Esophagus (tissue), 2 donors: Measurements from ENCODE around the gene MBOAT2. TPM values are rescaled to one million over a fixed set of nuclear protein-coding genes. Genes with fewer than 3 reads are reported as not detected.
"Not testable (repeated sequence)": the region's sequence is repeated elsewhere in the genome, so short reads cannot be mapped to it uniquely, and the experiment has no call there.

Experiments used
- H3K27ac ChIP-seq, 2 donors: one replicate each; pipeline ENCODE4 v1.5.1; 2013; ENCODE audit warnings: low read depth in 2 of 2, mild to moderate bottlenecking in 2 of 2, inconsistent platforms in 1 of 2, low read length in 1 of 2, moderate library complexity in 1 of 2
- H3K27me3 ChIP-seq, 2 donors: one replicate each; pipeline ENCODE4 v1.6.1; 2013; ENCODE audit warnings: low read length in 2 of 2, control low read depth in 1 of 2, mild to moderate bottlenecking in 1 of 2; ENCODE audit not compliant: insufficient read depth in 2 of 2, control insufficient read depth in 1 of 2
- H3K36me3 ChIP-seq, 2 donors: one replicate each; pipeline ENCODE4 v1.6.1; 2013; ENCODE audit warnings: low read length in 1 of 2; ENCODE audit not compliant: control insufficient read depth in 2 of 2, insufficient read depth in 2 of 2
- H3K4me1 ChIP-seq, 2 donors: one replicate each; pipeline ENCODE4 v1.6.1; 2013; ENCODE audit warnings: low read length in 1 of 2; ENCODE audit not compliant: control insufficient read depth in 2 of 2, insufficient read depth in 2 of 2
- H3K4me3 ChIP-seq, 2 donors: one replicate each; pipeline ENCODE4 v1.5.1; 2013; ENCODE audit warnings: low read length in 2 of 2, mild to moderate bottlenecking in 2 of 2, low read depth in 1 of 2, moderate library complexity in 1 of 2
- H3K9me3 ChIP-seq, 2 donors: one replicate each; pipeline ENCODE4 v1.6.1; 2013; ENCODE audit warnings: mild to moderate bottlenecking in 2 of 2, low read depth in 1 of 2, low read length in 1 of 2, moderate library complexity in 1 of 2; ENCODE audit not compliant: control insufficient read depth in 2 of 2, insufficient read depth in 1 of 2
- WGBS, 2 donors: extraction: QIAGEN DNeasy Blood & Tissue Kit; methylation state at CpG; one replicate each; pipeline ENCODE4 v1.1.7; 2013; 5-methylcytosine and 5-hydroxymethylcytosine counted together
- polyA plus RNA-seq, 2 donors: library from polyadenylated mRNA; stranded (reverse); fragments of 200-250 nt; gene quantifications; one replicate each; pipeline ENCODE4 v1.2.3, GENCODE V29; 2013
- donor health status: healthy with polysubstance abuse.
- donor health status: Bipolar disorder and iron deficiency.

The MBOAT2 gene
- polyA plus RNA-seq, 2 donors: 34.3 to 41.8 TPM

GRCh38 chr2:8927510-8928455 is 75.7 kb downstream of the MBOAT2 start:
- H3K36me3 ChIP-seq: no peaks in the 10 kb centered on the region
- no peak overlapping the region for H3K4me3 ChIP-seq
- 91 to 92% methylated on average over 17 of the region's 17 CpGs for WGBS, 2 donors
- no peak overlapping the region for H3K27ac ChIP-seq
- H3K27me3 ChIP-seq: no peaks in the 10 kb centered on the region
- H3K9me3 ChIP-seq: no peaks in the 10 kb centered on the region
- H3K4me1 ChIP-seq: no peaks in the 10 kb centered on the region

DNA sequence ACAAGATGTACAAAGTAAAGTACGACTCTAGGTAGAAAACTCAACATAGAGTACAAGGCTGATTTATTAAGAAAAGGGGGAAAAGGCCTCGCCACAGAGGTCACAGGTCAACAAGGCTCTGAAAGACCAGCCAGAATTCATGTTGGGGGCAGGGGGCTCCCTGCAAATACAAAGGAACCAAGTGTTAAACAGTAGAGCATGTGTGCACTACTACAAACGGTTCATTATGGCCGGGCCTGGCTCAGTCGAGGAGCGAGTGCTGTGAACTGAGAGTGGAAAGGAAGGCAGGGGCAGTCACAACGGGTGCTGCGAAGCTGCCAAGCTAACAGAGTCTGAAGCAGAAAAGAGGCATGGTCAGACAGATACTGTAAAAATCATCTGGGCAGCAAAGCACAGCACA is 77.1 kb downstream of the MBOAT2 start:
- 91% methylated on average over 8 of the region's 8 CpGs for WGBS, 2 donors

GRCh38 chr2:8925411-8925810 is 78.1 kb downstream of the MBOAT2 start:
- Histone ChIP-seq H3K27ac (no peak overlapping the region), H3K36me3 (no peaks in the 10 kb centered on the region), H3K4me1 (no peaks in the 10 kb centered on the region), H3K4me3 (no peak overlapping the region), H3K9me3 (no peaks in the 10 kb centered on the region), H3K27me3 (no peaks in the 10 kb centered on the region)
- WGBS, 2 donors: 80 to 92% methylated on average over 2 of the region's 2 CpGs

More for the DNA sequence above, 77.1 kb downstream of the MBOAT2 start:
- Histone ChIP-seq H3K4me3 (no peak overlapping the region), H3K9me3 (no peaks in the 10 kb centered on the region), H3K27me3 (no peaks in the 10 kb centered on the region), H3K36me3 (no peaks in the 10 kb centered on the region), H3K4me1 (no peaks in the 10 kb centered on the region), H3K27ac (no peak overlapping the region)

DNA sequence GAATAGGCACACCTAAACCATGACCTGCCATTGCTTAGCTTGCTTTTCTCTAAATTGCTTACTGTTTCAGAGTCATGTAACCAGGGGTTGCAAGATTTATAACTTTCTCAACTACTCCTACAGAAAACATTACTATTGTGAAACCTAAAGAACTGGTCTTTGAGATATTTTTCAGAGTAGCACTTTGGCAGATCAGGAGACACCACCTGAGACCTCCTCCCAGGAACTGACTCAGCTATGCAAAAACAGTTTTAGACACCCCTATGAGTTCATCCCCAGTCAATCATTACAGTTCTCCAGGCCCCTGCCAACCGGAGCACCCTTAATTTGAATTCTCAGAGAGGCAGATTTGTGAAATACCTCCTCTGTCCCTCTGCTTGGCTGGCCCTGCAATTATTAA is 80.3 kb downstream of the MBOAT2 start:
- H3K36me3 ChIP-seq: no peaks in the 10 kb centered on the region
- WGBS, 2 donors: 88 to 96% methylated on average over 1 of the region's 1 CpG
- H3K9me3 ChIP-seq: no peaks in the 10 kb centered on the region

GRCh38 chr2:8922431-8922830 is 81.1 kb downstream of the MBOAT2 start:
- Histone ChIP-seq H3K27me3 (no peaks in the 10 kb centered on the region), H3K27ac (no peak overlapping the region), H3K4me1 (no peaks in the 10 kb centered on the region), H3K36me3 (no peaks in the 10 kb centered on the region), H3K4me3 (no peak overlapping the region), H3K9me3 (no peaks in the 10 kb centered on the region)
- WGBS, 2 donors: 72 to 82% methylated on average over 3 of the region's 3 CpGs

More for the DNA sequence above, 80.3 kb downstream of the MBOAT2 start:
- Histone ChIP-seq H3K4me1 (no peaks in the 10 kb centered on the region), H3K27me3 (no peaks in the 10 kb centered on the region), H3K27ac (no peak overlapping the region), H3K4me3 (no peak overlapping the region)

DNA sequence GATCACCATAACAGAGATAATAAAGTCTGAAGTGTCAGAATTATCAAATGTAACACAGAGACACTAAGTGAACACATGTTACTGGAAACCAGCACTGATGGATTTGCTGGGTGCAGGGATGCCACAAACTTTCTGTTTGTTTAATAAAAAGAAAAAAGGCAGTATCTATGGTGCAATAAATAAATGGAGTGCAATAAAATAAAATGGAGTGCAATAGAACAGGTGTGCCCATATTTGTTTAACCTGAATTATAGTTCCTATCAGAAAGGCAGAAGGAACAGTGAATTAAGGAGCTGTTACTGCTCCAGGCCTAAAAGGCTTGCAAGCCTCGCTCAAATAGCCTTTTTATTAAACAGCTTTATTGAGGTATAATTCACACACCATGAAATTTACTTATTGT is 85.1 kb downstream of the MBOAT2 start:
- Histone ChIP-seq H3K9me3 (no peaks in the 10 kb centered on the region), H3K27me3 (no peaks in the 10 kb centered on the region), H3K4me3 (no peak overlapping the region), H3K27ac (no peak overlapping the region), H3K36me3 (no peaks in the 10 kb centered on the region), H3K4me1 (no peaks in the 10 kb centered on the region)
- WGBS, 2 donors: 89 to 96% methylated on average over 1 of the region's 1 CpG

DNA sequence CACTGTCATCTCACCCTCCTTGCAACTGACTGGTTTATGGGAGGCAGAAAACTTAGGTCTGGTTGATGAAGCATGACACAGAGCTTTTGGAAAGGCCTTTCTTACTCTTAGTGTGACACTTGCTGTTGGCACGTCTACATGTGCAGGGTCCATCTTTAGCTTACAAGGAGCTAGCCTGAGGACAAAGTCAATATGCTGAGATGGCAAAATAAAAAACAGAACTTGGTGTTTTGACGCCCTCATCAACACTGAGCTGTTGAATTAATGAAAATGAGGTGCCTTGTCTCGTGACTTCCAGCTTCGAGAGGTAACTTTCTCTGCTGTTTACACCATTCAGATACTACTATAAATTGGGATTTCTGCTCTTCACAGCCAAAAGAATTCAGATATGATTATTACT is 87.5 kb downstream of the MBOAT2 start:
- H3K27ac ChIP-seq: no peak overlapping the region
- H3K4me1 ChIP-seq: no peaks in the 10 kb centered on the region
- peaks cover 4 to 5% of the 10 kb centered on the region in 2 donors for H3K9me3 ChIP-seq
- WGBS, 2 donors: 93 to 94% methylated on average over 4 of the region's 4 CpGs
- no peaks in the 10 kb centered on the region for H3K36me3 ChIP-seq
- no peaks in the 10 kb centered on the region for H3K27me3 ChIP-seq
- no peak overlapping the region for H3K4me3 ChIP-seq

DNA sequence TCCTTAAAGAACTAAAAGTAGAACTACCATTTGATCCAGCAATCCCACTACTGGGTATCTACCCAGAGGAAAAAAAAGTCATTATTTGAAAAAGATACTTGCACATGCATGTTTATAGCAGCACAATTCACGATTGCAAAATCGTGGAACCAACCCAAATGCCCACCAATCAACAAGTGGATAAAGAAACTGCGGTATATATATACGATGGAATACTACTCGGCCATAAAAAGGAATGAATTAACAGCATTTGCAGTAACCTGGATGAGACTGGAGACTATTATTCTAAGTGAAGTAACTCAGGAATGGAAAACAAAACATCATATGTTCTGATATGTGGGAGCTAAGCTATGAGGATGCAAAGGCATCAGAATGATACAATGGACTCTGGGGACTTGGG is 89.7 kb downstream of the MBOAT2 start:
- not testable (repeated sequence) for H3K4me3 ChIP-seq, H3K27me3 ChIP-seq, H3K27ac ChIP-seq, H3K9me3 ChIP-seq, H3K36me3 ChIP-seq, H3K4me1 ChIP-seq
- 90 to 94% methylated on average over 5 of the region's 5 CpGs for WGBS, 2 donors

DNA sequence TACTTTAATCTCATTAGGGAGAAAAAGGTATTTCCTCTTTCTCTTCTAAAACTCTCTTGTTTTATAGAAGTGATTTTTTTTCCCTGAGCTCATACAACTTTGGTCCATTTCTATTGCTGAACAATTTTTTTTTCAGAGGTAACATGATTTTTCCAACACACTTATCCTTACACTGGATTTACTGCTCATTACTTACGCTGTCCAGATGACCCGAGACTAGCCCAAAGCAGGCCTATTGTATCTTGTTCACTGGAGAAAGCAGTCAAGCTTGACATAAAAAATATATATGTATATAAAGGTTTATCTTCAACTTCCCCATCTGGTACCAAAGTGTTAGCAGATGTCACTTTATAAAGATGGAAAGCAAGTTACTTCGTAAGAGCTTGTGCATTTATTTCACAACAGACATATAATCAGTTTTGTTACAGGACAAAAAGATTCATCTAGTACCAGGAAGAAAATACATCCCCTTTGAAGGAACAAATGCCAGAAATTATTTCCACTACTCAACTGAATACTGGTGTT is 95.7 kb downstream of the MBOAT2 start:
- WGBS, 2 donors: 83 to 93% methylated on average over 3 of the region's 3 CpGs
- H3K9me3 ChIP-seq: peaks cover 5 to 7% of the 10 kb centered on the region in 2 donors
- no peak overlapping the region for H3K27ac ChIP-seq
- no peaks in the 10 kb centered on the region for H3K4me1 ChIP-seq
- no peaks in the 10 kb centered on the region for H3K36me3 ChIP-seq
- no peak overlapping the region for H3K4me3 ChIP-seq
- no peaks in the 10 kb centered on the region for H3K27me3 ChIP-seq

DNA sequence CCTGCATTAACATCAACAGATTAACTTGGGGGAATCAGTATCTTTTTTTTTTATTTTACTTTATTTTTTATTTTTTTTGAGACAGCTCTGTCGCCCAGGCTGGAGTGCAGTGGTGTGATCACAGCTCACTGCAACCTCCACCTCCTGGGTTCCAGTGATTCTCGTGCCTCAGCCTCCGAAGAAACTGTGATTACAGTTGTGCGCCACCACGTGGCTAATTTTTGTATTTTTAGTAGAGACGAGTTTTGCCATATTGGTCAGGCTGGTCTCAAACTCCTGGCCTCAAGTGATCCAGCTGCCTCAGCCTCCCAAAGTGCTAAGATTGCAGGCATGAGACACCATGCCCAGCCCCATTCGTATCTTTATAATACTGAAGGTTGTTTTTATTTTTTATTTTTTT is 99.6 kb downstream of the MBOAT2 start:
- WGBS, 2 donors: 93 to 94% methylated on average over 7 of the region's 7 CpGs
- H3K4me3 ChIP-seq, H3K4me1 ChIP-seq, H3K27me3 ChIP-seq, H3K27ac ChIP-seq, H3K36me3 ChIP-seq, H3K9me3 ChIP-seq: not testable (repeated sequence)
